GM15510 (cell line): ENCODE results near the gene DPP6.

Experiments used
- POLR2A ChIP-seq: IDR thresholded peaks from 3 replicates; pipeline ENCODE4 v1.6.1; 2011; ENCODE audit warnings: borderline replicate concordance; ENCODE audit not compliant: insufficient read length; ENCODE audit errors: extremely low read depth

DPP6 gene

DNA sequence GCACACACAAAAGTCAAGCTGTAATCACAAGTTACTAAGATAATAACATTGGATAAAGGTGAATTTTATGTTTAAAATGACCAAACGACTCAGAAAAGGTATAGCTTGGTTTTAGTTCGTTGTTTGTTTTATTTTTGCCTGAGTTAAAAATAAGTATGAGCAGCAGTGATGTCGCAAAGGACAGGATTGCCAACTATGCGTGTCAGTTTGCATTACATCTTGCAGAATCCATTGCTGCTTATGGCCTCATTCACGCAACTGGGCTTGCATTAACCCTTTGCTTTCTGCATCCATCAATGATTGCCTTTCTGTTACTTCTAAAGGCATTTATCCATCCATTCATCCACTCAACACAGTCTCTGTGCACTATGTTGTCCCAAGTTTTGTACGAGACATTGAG is 389.6 kb downstream of the DPP6 start:
- no peak for TF ChIP-seq POLR2A

DNA sequence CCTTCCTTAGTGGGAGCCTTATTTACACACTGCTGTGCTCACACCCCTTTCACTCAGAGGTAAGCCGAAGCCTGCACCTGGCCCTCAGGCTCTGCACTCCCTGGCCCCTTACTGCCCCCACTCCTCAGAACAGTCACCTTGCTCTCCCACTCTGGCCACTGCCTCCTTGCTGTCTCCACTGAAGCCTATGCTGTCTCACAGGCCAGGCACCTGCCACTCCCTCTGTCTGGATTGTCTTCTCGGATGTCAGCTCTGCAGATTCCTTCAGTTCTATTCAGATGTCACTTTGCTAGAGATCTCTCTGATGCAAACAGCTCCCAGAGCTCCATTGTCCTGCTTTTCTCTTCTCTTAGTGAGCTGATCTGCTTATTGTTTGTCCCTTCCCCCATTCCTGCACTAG is 390.7 kb downstream of the DPP6 start:
- TF ChIP-seq POLR2A: no peak

DNA sequence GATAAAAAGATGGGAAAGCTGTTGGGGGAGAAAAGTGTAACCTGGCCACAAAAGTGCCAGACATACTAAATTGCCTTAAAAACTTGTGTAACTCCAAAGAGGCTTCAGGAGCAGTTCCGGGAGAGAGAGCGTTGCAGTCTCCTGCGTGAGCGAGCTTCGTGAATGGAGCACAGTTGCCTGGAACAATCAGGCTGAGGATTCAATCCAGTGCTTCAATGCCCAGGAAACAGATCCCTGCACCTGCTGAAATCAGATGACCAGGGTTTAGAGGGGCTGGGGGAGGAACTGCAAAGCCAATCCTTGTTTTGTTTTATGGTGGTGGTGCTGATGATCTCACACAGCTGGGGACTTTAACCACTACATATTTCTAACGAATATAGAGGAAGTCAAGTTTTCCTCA is 398.3 kb downstream of the DPP6 start:
- TF ChIP-seq POLR2A: no peak

DNA sequence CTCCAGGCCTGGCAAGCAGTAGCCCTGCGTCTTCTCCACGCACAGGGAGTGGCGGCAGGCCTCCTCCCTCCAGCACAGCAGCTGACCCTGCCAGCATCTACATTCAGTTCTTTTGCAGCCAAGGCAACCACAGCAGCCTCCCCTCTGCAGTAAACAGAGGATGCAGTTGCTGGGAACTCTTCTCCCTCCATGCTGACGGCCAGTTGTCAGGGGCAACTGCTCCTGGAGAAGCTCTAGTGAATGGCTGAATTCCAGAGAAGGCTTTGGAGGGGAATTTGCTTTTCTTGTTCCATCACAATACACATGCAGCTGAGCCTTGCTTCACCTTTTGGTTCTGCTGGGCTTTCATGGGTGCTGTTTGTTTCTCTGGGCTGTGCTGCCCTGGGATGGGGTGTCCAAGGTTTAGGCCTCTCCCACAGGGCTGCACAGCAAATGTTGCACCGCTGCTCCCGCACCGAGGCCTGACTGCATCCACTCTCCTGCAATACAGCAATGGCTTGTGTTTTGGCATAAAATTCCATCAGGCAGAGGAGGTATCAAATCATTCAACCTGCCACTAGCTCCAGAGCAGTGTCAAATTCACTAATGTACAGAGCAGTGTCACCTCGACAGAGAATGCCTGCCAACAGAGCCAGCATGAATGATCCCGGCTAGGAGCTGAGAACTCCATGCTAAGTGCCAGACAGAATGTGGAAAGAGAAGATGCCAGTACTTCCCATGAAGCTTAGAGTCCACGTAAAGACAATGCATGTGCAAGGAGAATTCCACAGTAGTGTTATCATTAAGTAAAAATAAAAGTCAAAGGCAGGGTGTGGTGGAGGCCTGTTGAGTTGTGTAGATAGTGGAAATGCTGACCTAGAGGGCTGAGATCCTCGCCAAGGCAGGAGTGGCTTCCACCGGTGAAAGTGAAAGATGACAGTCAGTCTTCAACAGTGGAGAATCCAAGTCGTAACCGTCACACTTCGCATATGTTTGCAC is 399.6 kb downstream of the DPP6 start:
- TF ChIP-seq POLR2A: no peak

DNA sequence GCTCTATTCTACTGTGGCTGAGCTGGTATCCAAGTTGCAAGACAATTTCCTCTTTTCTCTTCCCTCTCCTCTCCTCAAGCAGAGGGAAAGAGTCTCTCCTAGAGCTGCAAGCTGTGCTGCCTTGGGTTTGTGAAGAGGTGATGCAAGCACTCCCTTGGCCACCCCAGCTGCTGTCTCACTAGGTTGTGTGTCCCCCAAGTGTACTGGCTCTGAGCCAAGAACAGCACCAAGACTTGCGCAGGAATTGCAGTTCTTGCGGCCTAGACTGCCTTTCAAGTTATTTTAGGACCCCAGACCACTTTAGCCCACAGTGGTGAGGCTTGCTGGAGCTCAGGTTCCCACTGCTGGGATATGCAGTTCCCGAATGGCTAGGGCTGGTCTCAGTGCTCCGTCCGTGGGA is 411.6 kb downstream of the DPP6 start:
- TF ChIP-seq POLR2A: no peak

DNA sequence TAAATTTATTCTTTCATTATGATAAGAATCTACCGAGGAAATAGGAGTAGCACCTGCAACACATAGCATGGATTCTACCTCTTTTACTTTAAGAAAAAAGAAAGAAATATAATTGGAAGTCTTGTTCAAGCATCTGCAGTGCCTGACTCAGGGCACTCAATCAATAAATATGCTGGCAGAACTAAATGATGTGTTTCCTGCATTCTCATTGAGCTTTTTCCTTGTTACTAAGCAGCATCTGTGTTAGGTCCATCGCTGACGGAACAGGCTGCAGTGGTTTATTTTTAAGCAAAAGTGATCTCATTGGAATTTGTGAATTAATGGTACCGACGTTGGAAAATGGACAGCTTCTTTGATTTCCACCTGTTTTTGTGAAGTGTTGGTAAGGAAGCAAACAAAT is 417.5 kb downstream of the DPP6 start:
- no peak for TF ChIP-seq POLR2A

DNA sequence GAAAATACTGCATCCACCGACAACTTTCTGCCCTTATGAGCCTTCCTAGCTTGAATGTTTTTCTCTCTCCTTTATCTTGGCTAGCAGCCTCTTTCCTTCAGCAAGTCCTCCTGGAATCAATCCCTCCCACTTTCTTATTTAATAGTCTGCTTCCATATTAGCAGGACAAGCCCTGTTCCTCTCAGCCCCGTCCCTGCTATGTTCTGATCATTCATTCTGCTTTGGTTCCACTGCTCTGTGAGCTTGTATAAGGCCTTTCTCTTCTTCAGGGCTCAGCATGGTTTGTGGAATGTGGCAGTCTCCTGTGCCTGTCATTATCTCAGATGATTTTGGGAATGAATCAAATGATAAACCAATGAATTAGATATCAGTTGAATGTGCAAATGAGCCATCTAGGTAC is 420.1 kb downstream of the DPP6 start:
- no peak for TF ChIP-seq POLR2A

DNA sequence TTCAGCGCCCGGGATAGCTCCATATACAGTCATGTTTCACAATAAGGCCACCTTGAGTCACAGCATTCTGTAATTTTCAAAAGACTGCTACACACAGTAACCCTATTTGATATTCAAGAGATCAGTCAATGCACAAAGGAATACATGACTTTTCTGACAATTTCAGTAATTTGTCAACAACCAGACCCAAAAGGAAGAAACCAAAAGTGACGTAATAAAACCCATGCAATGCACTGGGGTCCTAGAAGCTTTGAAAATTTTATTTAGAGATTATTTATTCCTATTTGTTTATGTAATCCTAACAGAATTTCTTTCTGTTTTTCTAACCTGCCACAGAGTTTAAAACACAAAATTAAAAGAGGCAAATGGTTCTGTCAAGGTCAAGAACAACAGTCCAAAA is 421.2 kb downstream of the DPP6 start:
- no peak for TF ChIP-seq POLR2A

DNA sequence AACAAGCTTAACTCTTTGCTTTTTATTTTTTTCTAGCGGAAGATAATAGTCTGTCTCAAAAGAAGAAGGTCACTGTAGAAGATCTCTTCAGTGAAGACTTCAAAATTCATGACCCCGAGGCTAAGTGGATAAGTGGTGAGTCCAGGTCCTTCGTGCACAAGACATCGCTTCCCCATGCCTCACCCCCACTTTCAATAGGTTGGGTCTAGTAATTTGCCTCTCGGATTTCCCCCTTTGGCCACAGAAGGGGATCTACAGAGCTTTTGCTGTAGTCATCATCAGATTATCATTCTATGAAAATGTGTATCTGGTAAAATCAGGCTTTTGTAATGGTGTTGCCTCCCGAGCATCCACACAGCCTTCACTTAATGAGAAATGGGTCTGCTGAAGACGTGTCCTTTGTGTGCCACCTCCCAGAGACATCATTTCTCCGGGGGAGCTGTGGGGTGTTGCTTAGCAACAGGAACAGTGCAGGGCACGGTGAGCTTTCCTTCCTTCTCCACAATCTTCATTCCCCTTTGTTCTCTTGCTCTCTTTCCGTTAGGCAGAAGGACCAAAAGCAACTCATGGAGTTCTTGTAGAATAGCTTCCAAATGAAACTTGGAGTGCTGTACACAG is 422.8 kb downstream of the DPP6 start:
- no peak for TF ChIP-seq POLR2A

DNA sequence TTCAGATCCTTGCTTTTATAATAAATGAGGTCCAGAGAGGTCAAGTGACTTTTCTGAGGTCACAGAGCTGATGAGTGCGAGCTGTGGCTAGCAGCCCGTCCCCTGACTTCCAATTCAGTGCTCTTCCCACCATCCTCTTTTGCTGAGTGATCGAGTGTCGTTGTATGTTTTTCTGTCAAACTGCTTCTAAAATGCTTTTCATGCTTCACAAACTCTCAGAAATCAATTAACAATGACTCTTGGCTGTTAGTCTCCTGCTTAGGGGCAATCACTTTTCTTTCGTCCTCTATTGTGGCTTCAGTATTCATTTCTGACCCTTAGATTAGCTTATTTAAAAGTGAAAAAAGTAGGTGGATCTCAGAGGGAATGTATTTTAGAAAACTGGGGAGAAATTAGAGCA is 423.7 kb downstream of the DPP6 start:
- TF ChIP-seq POLR2A: no peak

DNA sequence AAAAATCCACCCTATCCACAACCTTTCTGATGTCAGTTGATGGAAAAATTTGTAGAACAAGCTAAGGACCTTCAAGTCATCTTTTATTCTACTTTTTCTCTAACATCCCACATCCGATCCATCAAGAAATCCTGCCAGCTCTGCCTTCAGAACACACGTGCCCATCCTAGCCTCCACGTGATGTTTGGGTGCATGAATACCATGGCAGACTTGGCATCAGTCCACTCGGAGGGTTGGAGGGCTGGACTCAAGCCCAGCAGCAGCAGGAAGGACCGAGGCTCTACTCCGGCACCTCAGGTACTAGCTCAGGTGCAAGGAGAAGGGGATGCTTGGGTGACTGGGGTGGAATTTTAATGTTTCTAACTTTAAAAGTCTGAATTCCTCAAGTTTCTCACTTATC is 428.6 kb downstream of the DPP6 start:
- no peak for TF ChIP-seq POLR2A

DNA sequence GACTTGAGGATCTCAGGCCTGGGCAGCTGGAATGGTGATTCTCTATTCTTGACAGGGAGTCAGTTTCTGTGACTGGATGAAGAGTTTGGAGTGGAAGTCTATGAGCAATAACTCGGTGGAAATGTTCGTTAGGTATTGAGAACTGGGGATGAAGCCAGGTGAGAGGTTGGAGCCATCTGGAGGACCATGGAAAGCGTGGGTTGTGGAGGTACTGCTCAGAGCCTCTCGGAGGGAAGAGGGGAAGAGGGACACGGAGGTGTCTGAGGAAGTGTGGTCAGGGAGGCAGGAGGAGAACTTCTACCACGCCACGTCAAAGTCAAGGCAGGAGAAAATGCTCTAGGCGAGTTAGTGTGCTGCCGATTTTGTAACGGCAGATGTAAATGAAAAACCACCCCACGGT is 430.7 kb downstream of the DPP6 start:
- no peak for TF ChIP-seq POLR2A

DNA sequence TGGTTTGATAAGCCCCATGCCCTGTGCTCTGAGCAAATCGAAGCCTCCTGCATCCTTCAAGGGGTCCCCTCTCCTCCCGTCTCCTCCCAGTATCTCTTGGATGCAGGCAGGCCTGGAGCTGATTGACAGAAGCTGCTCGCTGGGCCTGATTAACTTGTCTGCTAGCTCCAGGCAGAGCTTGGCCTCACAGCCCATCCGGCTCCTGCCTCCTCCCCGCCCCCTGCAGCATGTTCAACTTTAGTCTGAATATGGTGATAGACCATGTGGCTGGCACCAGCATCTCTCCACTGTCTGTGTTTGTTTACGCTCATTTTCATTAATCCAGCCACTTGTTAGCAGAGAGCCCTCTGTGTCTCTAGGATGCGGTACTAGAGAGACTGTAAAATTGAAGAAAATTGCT is 432.2 kb downstream of the DPP6 start:
- TF ChIP-seq POLR2A: no peak

DNA sequence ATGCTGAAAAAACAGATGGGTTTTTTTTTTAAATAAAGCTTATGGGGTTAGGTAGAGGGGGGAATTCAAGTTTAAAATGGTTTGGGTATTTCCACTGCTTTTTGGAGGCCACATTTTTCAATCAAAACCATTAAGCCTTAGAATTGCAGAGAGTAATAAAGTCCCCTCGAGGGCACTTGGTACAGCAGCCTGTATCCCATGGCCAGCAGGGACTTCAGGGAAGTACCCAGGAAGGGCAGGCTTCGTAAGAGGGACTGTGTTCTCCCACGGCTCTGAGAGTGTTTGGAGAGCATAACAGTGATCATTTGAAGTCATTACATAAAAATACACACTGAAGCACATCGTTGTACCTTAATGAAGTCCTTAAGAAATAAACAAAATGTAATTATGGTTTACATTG is 432.7 kb downstream of the DPP6 start:
- no peak for TF ChIP-seq POLR2A

DNA sequence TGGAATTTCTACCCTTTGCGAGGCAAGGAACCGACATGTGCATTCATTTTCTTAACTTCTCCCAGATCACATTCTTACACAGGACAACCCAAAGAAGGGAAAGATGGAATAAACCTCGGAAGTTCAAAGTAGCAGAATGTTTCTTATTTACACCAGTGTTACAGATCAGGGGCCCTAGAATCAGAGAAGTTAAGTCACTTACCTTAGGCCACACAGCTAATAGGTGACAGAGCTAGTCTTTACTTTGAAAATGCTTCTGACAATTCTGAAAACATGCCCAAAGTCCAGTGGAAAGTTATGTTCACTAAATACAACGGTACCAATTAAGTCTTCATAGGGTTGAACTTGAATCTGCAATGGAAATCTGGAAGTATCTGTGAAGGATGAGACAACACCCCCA is 437.7 kb downstream of the DPP6 start:
- TF ChIP-seq POLR2A: no peak

DNA sequence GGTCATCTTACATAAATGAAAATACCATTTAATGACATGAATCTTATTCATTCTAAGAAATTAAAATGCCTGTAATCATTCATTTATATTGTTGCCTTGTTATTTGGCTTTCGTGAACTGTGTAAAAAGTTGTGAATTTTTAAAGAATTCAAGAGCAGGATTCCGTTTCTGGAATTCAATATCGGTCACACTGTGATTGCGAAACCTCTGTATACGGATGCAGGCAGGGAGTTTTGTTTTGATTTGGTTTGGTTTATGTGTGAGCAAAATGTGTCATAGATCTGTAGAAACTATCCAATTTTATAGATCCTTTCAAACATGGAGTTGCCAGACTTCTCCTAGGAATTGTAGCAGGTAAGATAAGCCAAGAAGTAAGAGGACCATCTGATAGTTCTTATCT is 441.4 kb downstream of the DPP6 start:
- TF ChIP-seq POLR2A: no peak

DNA sequence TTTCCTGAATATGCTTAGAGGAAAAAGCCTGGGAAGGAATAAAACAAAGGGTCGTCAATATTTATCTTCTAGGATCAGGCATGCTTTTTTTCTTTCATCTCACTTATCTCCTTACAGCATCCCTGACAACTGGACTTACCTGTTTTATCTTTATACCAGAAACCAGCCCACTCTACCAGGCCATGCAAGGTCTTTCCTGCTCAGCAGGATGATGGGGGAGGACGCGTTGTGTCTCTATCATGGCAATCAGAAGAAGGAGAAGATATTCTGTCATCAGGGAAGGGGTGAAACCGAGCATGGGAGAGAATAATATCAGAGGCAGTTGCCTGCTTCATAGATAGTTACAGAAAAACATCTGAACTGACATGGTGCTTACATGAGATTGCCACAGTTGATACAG is 445.6 kb downstream of the DPP6 start:
- TF ChIP-seq POLR2A: no peak

DNA sequence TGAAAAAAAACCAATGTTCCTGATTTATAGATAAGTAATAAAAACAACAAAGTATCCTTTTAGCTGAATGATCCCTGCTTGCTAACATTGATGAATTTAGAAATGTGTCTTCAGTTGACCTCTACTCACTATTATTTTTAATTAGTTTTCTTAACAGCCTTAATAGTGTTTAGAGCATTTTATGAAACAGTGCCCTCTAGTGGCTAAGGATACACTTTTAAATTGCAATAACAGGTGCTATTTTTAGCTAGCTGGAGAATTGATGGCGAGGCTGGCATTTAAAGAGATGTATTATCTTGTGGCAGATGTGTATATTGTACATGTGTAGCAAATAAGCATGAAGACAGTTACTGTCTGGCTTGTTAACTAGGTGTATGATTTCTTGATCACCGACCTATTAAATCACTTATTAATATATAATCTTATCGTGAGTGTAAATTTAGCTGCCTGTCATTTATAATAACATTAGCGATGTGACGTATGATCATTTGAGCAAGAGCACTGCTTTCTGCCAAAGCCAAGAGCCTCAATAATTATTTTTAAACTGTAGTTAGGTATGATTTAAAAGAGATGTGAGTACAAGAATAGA is 451.9 kb downstream of the DPP6 start:
- TF ChIP-seq POLR2A: no peak
